Measurements from ENCODE around the gene EFNB2.

Gene EFNB2
- total RNA-seq: 1.2 to 5.7 (median 3.5) reads per million in 3 donors

GRCh38 chr13:106535552-106536243 lies at the start of gene EFNB2:
Gene EFNB2, minus strand, starts transcription at chr13:106535662. Its CDS starts 698 bp downstream, at chr13:106534964.
- peaks cover 30% of the 10 kb centered on the region for H3K27me3 ChIP-seq (replicated peaks; ENCODE audit: control insufficient read depth, insufficient read depth, low read length, poor library complexity, severe bottlenecking)
- peak; percentile 73 to 81 (median 77) for DNase-seq
- H3K9me3 ChIP-seq (ENCODE audit: control insufficient read depth, low read length): no peaks in the 10 kb centered on the region
- peak within 1 kb of the TSS; percentile 81 for H3K4me3 ChIP-seq (ENCODE audit: insufficient read depth, low read depth, low read length, poor library complexity, severe bottlenecking)
- H3K27ac ChIP-seq (ENCODE audit: insufficient read depth, low read length, poor library complexity, severe bottlenecking): peak within 1 kb of the TSS; percentile 4
- no peaks in the 10 kb centered on the region for H3K36me3 ChIP-seq (ENCODE audit: control insufficient read depth, insufficient read depth, low read length)
- peaks cover 26% of the 10 kb centered on the region for H3K4me1 ChIP-seq (ENCODE audit: control insufficient read depth, insufficient read depth, low read length, poor library complexity, severe bottlenecking)

- Histone ChIP-seq H3K27me3 (replicated peaks; ENCODE audit: control insufficient read depth, insufficient read depth, low read length, poor library complexity, severe bottlenecking) (no peaks in the 10 kb centered on the region), H3K4me1 (ENCODE audit: control insufficient read depth, insufficient read depth, low read length, poor library complexity, severe bottlenecking) (no peaks in the 10 kb centered on the region), H3K27ac (ENCODE audit: insufficient read depth, low read length, poor library complexity, severe bottlenecking) (no peak overlapping the region), H3K9me3 (ENCODE audit: control insufficient read depth, low read length) (peaks cover 7% of the 10 kb centered on the region), H3K4me3 (ENCODE audit: insufficient read depth, low read depth, low read length, poor library complexity, severe bottlenecking) (no peak overlapping the region), H3K36me3 (ENCODE audit: control insufficient read depth, insufficient read depth, low read length) (no peaks in the 10 kb centered on the region)
- no peak for DNase-seq
Observed at GRCh38 chr13:106581225-106581624, 45.8 kb upstream of the EFNB2 start.

- Histone ChIP-seq H3K27ac (ENCODE audit: insufficient read depth, low read length, poor library complexity, severe bottlenecking) (no peak overlapping the region), H3K4me1 (ENCODE audit: control insufficient read depth, insufficient read depth, low read length, poor library complexity, severe bottlenecking) (no peaks in the 10 kb centered on the region), H3K4me3 (ENCODE audit: insufficient read depth, low read depth, low read length, poor library complexity, severe bottlenecking) (no peak overlapping the region), H3K9me3 (ENCODE audit: control insufficient read depth, low read length) (no peaks in the 10 kb centered on the region), H3K36me3 (ENCODE audit: control insufficient read depth, insufficient read depth, low read length) (no peaks in the 10 kb centered on the region), H3K27me3 (replicated peaks; ENCODE audit: control insufficient read depth, insufficient read depth, low read length, poor library complexity, severe bottlenecking) (no peaks in the 10 kb centered on the region)
- DNase-seq: no peak
Observed at GRCh38 chr13:106575896-106576295, 40.4 kb upstream of the EFNB2 start.

GRCh38 chr13:106573868-106574267 lies 38.4 kb upstream of the EFNB2 start:
- H3K36me3 ChIP-seq (ENCODE audit: control insufficient read depth, insufficient read depth, low read length): no peaks in the 10 kb centered on the region
- DNase-seq: no peak
- H3K27ac ChIP-seq (ENCODE audit: insufficient read depth, low read length, poor library complexity, severe bottlenecking): no peak overlapping the region
- no peaks in the 10 kb centered on the region for H3K9me3 ChIP-seq (ENCODE audit: control insufficient read depth, low read length)
- H3K4me3 ChIP-seq (ENCODE audit: insufficient read depth, low read depth, low read length, poor library complexity, severe bottlenecking): no peak overlapping the region
- no peaks in the 10 kb centered on the region for H3K4me1 ChIP-seq (ENCODE audit: control insufficient read depth, insufficient read depth, low read length, poor library complexity, severe bottlenecking)
- H3K27me3 ChIP-seq (replicated peaks; ENCODE audit: control insufficient read depth, insufficient read depth, low read length, poor library complexity, severe bottlenecking): no peaks in the 10 kb centered on the region

- no peak for DNase-seq
- no peak overlapping the region for H3K27ac ChIP-seq (ENCODE audit: insufficient read depth, low read length, poor library complexity, severe bottlenecking)
- H3K4me3 ChIP-seq (ENCODE audit: insufficient read depth, low read depth, low read length, poor library complexity, severe bottlenecking): no peak overlapping the region
- H3K9me3 ChIP-seq (ENCODE audit: control insufficient read depth, low read length): no peaks in the 10 kb centered on the region
- H3K4me1 ChIP-seq (ENCODE audit: control insufficient read depth, insufficient read depth, low read length, poor library complexity, severe bottlenecking): peaks cover 3% of the 10 kb centered on the region
- no peaks in the 10 kb centered on the region for H3K36me3 ChIP-seq (ENCODE audit: control insufficient read depth, insufficient read depth, low read length)
- no peaks in the 10 kb centered on the region for H3K27me3 ChIP-seq (replicated peaks; ENCODE audit: control insufficient read depth, insufficient read depth, low read length, poor library complexity, severe bottlenecking)
Observed at GRCh38 chr13:106573284-106573846, 37.9 kb upstream of the EFNB2 start.

GRCh38 chr13:106570299-106570852 lies 34.9 kb upstream of the EFNB2 start:
- H3K9me3 ChIP-seq (ENCODE audit: control insufficient read depth, low read length): no peaks in the 10 kb centered on the region
- DNase-seq: peak; percentile 56 to 77 (median 63)
- H3K36me3 ChIP-seq (ENCODE audit: control insufficient read depth, insufficient read depth, low read length): no peaks in the 10 kb centered on the region
- H3K4me1 ChIP-seq (ENCODE audit: control insufficient read depth, insufficient read depth, low read length, poor library complexity, severe bottlenecking): peaks cover 15% of the 10 kb centered on the region
- no peak overlapping the region for H3K4me3 ChIP-seq (ENCODE audit: insufficient read depth, low read depth, low read length, poor library complexity, severe bottlenecking)
- H3K27me3 ChIP-seq (replicated peaks; ENCODE audit: control insufficient read depth, insufficient read depth, low read length, poor library complexity, severe bottlenecking): no peaks in the 10 kb centered on the region
- H3K27ac ChIP-seq (ENCODE audit: insufficient read depth, low read length, poor library complexity, severe bottlenecking): no peak overlapping the region

GRCh38 chr13:106569233-106570095 lies 34.0 kb upstream of the EFNB2 start:
- Histone ChIP-seq H3K36me3 (ENCODE audit: control insufficient read depth, insufficient read depth, low read length) (no peaks in the 10 kb centered on the region), H3K27me3 (replicated peaks; ENCODE audit: control insufficient read depth, insufficient read depth, low read length, poor library complexity, severe bottlenecking) (no peaks in the 10 kb centered on the region), H3K4me1 (ENCODE audit: control insufficient read depth, insufficient read depth, low read length, poor library complexity, severe bottlenecking) (peaks cover 16% of the 10 kb centered on the region), H3K27ac (ENCODE audit: insufficient read depth, low read length, poor library complexity, severe bottlenecking) (no peak overlapping the region), H3K4me3 (ENCODE audit: insufficient read depth, low read depth, low read length, poor library complexity, severe bottlenecking) (no peak overlapping the region), H3K9me3 (ENCODE audit: control insufficient read depth, low read length) (no peaks in the 10 kb centered on the region)
- no peak for DNase-seq

GRCh38 chr13:106568299-106569003 lies 33.0 kb upstream of the EFNB2 start:
- peaks cover 24% of the 10 kb centered on the region for H3K4me1 ChIP-seq (ENCODE audit: control insufficient read depth, insufficient read depth, low read length, poor library complexity, severe bottlenecking)
- H3K4me3 ChIP-seq (ENCODE audit: insufficient read depth, low read depth, low read length, poor library complexity, severe bottlenecking): peak overlapping the region; percentile 91
- peak overlapping the region; percentile 96 for H3K27ac ChIP-seq (ENCODE audit: insufficient read depth, low read length, poor library complexity, severe bottlenecking)
- H3K27me3 ChIP-seq (replicated peaks; ENCODE audit: control insufficient read depth, insufficient read depth, low read length, poor library complexity, severe bottlenecking): no peaks in the 10 kb centered on the region
- DNase-seq: no peak
- no peaks in the 10 kb centered on the region for H3K9me3 ChIP-seq (ENCODE audit: control insufficient read depth, low read length)
- no peaks in the 10 kb centered on the region for H3K36me3 ChIP-seq (ENCODE audit: control insufficient read depth, insufficient read depth, low read length)

- Histone ChIP-seq H3K27ac (ENCODE audit: insufficient read depth, low read length, poor library complexity, severe bottlenecking) (peak within 1 kb of the TSS; percentile 96), H3K36me3 (ENCODE audit: control insufficient read depth, insufficient read depth, low read length) (no peaks in the 10 kb centered on the region), H3K4me1 (ENCODE audit: control insufficient read depth, insufficient read depth, low read length, poor library complexity, severe bottlenecking) (peaks cover 28% of the 10 kb centered on the region), H3K9me3 (ENCODE audit: control insufficient read depth, low read length) (no peaks in the 10 kb centered on the region), H3K27me3 (replicated peaks; ENCODE audit: control insufficient read depth, insufficient read depth, low read length, poor library complexity, severe bottlenecking) (no peaks in the 10 kb centered on the region), H3K4me3 (ENCODE audit: insufficient read depth, low read depth, low read length, poor library complexity, severe bottlenecking) (peak within 1 kb of the TSS; percentile 91)
- DNase-seq: peak; percentile 82 to 93 (median 92)
Observed at GRCh38 chr13:106567474-106568298, 32.2 kb upstream of the EFNB2 start, which contains the start of gene ARGLU1. Gene ARGLU1, minus strand, starts transcription at chr13:106568137. Its CDS starts 218 bp downstream, at chr13:106567919.
